Activated T-cell treated with anti-CD3 and anti-CD28 coated beads, Interleukin-2, amount 50 U/mL, for 24 hours (primary cell): ENCODE measurements around the gene CCDC127.

Experiments
- DNase-seq: peaks from one replicate; pipeline ENCODE4 v3.0.0-alpha.2; 2020
- H3K27ac Mint-ChIP-seq: 2 replicates; pipeline ENCODE4 v1.8.0; 2020; ENCODE audit warnings: mild to moderate bottlenecking, mixed read lengths
- H3K27me3 Mint-ChIP-seq: 2 replicates; pipeline ENCODE4 v1.8.0; 2020; ENCODE audit warnings: mixed read lengths
- H3K36me3 Mint-ChIP-seq: 2 replicates; pipeline ENCODE4 v1.8.0; 2020; ENCODE audit warnings: low read depth, mixed read lengths
- H3K4me1 Mint-ChIP-seq: 2 replicates; pipeline ENCODE4 v1.8.0; 2020; ENCODE audit warnings: low read depth, mixed read lengths
- H3K4me3 Mint-ChIP-seq: 2 replicates; pipeline ENCODE4 v1.8.0; 2020; ENCODE audit warnings: mild to moderate bottlenecking, moderate library complexity, mixed read lengths
- H3K9me3 Mint-ChIP-seq: 2 replicates; pipeline ENCODE4 v1.8.0; 2020; ENCODE audit warnings: mixed read lengths

The CCDC127 gene

DNA sequence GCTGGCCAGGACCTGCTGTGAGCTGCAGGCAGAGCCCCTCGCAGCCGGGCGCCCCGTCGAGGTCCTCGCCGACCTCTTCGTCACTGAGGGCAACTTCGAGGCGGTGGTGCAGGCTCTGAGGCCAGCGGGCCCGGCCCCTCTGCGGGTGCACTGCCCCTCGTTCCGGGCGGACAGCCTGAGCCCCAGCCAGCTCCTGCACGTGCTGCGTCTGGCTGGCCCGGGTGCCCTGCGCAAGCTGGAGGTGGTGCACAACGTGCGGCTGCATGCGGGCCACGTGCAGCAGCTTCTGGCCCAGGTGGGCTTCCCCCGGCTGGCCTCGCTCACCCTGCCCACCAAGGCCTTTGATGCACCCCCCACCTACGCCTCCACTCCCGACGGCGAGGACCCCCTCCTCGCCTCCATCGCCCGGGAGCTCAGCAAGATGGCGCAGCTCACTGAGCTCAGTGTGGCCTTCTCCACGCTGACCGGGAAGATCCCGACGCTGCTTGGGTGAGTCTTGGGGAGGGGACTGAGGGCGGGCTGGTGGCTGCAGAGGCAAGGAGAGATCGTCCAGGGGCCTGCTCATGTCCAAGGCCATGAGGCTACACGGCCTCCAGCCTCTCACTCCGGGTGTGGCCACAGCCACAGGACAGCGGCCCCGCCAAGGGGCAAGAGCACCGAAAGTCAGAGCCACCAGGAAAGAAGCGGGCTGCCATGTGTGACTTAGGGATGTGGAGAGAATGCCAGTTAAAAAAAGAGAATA, 25.8 kb downstream of the CCDC127 start:
- H3K36me3 Mint-ChIP-seq, result no peaks in the 10 kb centered on the region
- H3K4me1 Mint-ChIP-seq, result peaks cover 17% of the 10 kb centered on the region
- DNase-seq, result no peak
- H3K9me3 Mint-ChIP-seq, result no peaks in the 10 kb centered on the region
- no peak overlapping the region for H3K27ac Mint-ChIP-seq
- H3K4me3 Mint-ChIP-seq, result no peak overlapping the region
- H3K27me3 Mint-ChIP-seq, result peaks cover 22% of the 10 kb centered on the region

DNA sequence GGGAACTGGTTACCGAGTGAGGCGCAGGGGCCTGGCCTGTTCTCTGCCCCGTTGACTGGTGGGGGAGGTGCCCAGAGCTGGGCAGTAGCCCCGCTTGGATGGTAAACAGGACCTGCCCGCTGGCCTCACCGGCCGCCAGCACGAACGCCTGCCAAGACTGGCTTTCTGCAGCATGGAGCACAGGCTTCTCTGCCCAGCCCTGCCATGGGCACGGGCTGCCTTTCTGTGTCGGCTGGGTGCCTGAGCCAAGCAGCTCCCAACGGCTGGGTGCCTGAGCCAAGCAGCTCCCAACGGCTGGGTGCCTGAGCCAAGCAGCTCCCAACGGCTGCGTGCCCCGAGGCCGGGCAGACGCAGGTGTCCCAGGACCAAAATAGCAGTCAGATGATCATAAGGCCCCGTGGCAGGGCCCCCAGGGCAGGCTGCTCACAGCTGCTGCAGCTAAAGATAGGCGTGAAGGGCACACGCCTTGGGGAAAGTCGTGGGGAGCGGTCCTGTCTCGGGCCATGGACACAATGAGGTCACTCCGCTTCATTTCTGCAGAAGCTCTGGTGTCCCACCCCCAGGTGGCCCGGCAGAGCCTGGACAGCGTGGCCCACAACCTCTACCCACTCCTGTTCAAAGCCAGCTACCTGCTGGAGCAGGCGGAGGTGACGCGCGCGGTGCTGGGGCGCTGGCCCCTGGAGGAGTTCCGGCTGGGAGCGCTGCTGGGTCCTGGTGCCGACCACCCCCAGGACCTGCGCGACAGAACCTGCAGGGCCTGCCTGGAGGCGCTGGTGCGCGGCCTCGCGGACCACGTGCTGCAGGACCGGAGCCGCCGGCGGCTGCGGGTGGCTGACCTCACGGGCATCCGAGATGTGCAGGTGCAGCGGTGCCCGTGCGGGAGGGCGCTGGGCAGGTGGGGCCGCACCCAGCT, 26.7 kb downstream of the CCDC127 start, which contains the start of gene LRRC14B:
Gene LRRC14B, plus strand, starts transcription at position 460 of the 913 bp plus-strand sequence. Its CDS starts 44 bp downstream, at position 504.
- H3K27ac Mint-ChIP-seq, result no peak within 1 kb of the TSS
- no peak within 1 kb of the TSS for H3K4me3 Mint-ChIP-seq
- H3K9me3 Mint-ChIP-seq, result no peaks in the 10 kb centered on the region
- peak; percentile 48 for DNase-seq
- peaks cover 17% of the 10 kb centered on the region for H3K4me1 Mint-ChIP-seq
- no peaks in the 10 kb centered on the region for H3K36me3 Mint-ChIP-seq
- peaks cover 22% of the 10 kb centered on the region for H3K27me3 Mint-ChIP-seq

DNA sequence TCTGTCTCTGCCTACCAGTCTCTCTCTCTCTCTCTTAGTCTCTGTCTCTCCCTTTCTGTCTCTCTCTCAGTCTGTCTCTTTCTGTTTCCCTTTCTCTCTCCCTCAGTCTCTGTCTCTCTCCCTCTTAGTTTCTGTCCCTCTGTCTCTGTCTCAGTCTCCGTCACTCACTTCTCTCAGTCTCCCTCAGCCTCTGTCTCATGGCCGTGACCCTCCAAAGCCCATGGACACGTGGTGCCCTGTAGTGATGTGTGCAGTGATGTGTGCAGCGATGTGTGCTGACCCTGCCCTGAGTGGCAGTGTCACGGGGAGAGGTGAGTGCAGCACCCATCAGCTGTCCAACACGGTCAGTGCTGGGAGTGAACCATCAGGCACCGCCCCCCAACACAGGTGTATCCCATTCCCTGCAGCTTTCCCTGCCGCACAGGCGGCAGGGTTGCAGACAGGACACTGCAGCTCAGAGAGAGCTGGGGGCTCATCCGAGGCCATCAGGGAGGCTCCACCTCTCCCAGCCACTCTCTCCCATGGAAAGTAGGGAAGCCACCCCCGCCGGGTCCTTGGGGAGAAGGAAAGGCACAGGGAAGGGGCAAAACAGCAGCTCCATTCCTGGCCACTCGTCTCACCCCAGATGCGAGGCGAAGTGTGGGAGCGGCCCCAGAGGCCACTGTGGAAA, 27.5 kb downstream of the CCDC127 start:
- Mint-ChIP-seq H3K4me1 (peaks cover 17% of the 10 kb centered on the region), H3K36me3 (no peaks in the 10 kb centered on the region), H3K4me3 (no peak overlapping the region), H3K27me3 (peaks cover 22% of the 10 kb centered on the region), H3K27ac (no peak overlapping the region), H3K9me3 (no peaks in the 10 kb centered on the region)
- DNase-seq, result no peak

DNA sequence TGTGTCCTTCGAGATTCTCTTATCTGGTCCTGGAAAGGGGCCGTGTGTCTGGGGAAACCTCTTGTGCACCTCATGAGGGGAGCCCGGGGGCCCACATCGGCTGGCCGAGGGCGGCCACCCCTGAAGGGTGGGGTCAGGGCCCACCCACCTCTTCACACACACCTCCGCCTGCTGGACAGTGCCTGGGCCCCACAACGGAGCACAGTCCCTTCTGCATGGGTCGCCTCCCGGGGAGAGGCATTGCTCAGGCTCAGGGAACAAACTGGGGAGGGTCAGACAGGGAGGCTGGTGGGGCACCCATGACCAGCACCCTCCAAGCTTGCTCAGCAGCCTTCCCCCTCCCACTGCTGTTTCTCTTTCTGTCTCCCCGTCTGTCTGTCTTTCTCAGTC, 28.0 kb downstream of the CCDC127 start:
- Mint-ChIP-seq H3K36me3 (no peaks in the 10 kb centered on the region), H3K27me3 (peaks cover 22% of the 10 kb centered on the region), H3K27ac (no peak overlapping the region), H3K9me3 (no peaks in the 10 kb centered on the region), H3K4me3 (no peak overlapping the region), H3K4me1 (peaks cover 14% of the 10 kb centered on the region)
- DNase-seq, result no peak

DNA sequence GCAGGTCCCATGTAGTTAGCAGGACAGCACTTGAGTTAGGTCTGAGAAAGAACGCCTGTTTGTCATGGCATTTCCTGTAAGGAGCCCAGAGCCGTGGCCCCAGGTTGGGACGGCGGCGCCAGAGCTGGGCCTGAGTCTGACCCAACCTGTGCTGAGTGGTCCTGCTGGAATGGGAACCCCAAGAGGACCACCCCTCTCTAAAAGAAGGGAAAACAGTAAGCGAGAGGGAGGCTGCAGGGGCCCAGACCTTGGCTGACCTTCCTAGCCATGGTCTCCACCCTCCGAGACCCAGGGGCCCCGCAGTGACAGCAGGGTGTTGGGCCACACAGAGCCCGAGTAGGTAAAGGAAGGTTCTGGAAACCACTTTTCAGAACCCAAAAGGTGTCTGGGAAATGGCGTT, 28.5 kb downstream of the CCDC127 start:
- Mint-ChIP-seq H3K36me3 (no peaks in the 10 kb centered on the region), H3K27ac (no peak overlapping the region), H3K9me3 (no peaks in the 10 kb centered on the region), H3K4me3 (no peak overlapping the region), H3K4me1 (peaks cover 14% of the 10 kb centered on the region), H3K27me3 (peaks cover 22% of the 10 kb centered on the region)
- DNase-seq, result no peak

DNA sequence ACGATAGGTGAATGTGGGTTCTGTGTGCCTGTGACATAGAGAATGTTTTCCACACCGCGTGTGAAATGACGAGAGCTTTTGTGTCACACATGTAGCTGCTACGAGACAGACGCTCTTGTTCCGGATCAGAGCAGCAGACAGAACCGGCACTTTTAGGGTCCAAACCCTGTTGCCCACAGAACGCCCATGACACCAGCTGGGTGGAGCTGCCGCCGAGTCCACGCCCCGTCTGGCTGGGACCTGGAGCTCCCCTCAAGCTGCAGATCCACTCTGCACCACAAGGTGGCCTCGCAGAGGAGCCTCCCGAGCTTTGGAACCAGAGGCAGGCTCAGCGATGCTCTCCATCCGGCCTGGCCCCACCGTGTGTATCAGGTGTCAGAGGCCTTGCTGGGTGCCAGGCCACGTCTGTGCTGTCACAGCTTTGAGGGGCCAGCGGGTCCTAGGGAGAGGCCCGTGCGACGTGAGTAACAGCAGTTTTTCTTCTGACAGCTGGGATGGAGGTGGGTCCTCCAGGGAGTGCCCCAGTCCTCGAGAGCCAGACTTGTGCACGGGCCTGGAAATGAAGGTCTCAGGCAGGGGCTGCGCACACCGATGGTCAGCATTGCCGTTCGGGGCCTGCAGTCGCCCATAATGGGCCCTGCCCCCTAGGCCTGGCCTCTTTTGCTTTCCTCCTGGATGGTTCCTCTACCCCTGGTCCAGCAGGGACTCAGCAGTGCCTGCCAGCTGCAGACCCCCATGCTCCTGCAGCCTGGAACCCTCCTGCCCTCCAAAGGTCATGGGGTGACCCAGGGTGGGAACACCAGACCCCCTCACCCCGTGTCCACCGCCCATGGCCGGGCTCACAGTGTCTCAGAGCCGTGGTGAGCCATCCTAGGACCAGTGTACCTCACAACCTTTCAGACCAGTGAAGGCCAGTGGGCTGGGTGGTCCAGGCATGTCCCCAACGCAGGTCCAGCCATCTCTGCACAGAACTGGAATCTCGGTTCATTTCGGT, 29.2 kb downstream of the CCDC127 start:
- Mint-ChIP-seq H3K4me1 (peaks cover 14% of the 10 kb centered on the region), H3K9me3 (no peaks in the 10 kb centered on the region), H3K27ac (no peak overlapping the region), H3K36me3 (no peaks in the 10 kb centered on the region), H3K27me3 (peaks cover 22% of the 10 kb centered on the region), H3K4me3 (no peak overlapping the region)
- DNase-seq, result peak; percentile 92

DNA sequence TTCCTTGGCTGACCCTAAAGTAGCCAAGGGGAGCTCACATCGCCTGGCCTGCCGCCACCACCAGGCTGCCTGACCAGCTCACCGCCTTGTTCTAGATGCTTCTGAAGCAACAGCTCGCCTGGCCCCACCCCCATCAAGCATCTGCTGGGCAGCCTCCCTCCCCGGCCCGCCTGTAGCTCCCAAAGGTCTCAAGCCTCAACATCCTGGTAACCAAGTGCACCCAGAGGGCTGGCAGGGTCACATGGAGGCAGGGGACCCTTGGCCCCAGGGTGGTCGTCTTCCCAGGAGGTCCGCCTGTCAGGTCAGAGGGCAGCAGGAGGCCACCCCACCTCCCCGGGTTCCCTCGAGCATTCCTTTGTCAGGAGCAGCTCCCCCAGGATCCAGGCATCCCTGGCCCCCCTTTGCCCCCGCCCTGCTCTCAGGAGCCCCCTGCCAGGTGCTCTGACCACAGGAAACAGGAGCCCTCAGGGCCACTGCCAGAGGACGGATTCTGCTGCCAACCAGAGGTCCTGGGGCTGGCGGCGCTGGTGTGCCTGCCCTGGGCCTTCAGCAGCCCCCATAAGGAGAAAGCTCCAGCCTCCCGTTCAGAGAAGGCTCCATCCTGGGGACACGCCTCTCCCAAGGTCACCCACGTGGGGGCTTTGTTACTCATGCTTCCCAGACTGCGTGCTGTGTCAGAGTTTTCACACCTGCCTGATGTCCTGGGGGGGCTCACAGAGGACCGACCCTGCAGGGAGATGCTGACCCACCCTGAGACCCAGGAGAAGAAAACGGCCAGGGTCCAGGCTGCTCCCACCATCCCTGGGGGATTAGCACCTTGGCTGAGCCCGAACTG, 30.1 kb downstream of the CCDC127 start:
- no peak overlapping the region for H3K27ac Mint-ChIP-seq
- H3K27me3 Mint-ChIP-seq, result peaks cover 22% of the 10 kb centered on the region
- peaks cover 14% of the 10 kb centered on the region for H3K4me1 Mint-ChIP-seq
- H3K9me3 Mint-ChIP-seq, result no peaks in the 10 kb centered on the region
- DNase-seq, result no peak
- H3K36me3 Mint-ChIP-seq, result no peaks in the 10 kb centered on the region
- no peak overlapping the region for H3K4me3 Mint-ChIP-seq

DNA sequence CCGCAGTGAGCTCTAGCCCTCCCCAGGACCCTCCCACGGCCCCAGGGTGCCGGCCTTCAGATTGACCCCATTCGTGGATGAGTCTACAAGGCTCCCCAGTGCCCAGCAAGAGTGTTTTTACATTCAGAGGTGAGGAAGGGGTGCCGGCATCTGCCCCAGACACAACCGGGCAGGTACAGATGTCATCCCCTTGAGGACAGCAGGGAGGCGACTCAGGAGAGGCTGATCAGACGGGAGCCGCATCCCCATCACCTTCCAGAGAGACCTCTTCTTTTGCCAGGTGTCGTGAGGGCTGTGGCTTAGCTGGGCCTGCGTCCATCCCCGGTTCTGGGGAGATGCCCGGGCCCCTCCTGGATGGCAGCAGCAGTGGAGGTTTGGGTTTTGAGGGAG, 30.9 kb downstream of the CCDC127 start:
- H3K4me1 Mint-ChIP-seq, result peaks cover 14% of the 10 kb centered on the region
- H3K9me3 Mint-ChIP-seq, result no peaks in the 10 kb centered on the region
- H3K4me3 Mint-ChIP-seq, result no peak overlapping the region
- DNase-seq, result no peak
- no peak overlapping the region for H3K27ac Mint-ChIP-seq
- peaks cover 14% of the 10 kb centered on the region for H3K27me3 Mint-ChIP-seq
- H3K36me3 Mint-ChIP-seq, result no peaks in the 10 kb centered on the region

DNA sequence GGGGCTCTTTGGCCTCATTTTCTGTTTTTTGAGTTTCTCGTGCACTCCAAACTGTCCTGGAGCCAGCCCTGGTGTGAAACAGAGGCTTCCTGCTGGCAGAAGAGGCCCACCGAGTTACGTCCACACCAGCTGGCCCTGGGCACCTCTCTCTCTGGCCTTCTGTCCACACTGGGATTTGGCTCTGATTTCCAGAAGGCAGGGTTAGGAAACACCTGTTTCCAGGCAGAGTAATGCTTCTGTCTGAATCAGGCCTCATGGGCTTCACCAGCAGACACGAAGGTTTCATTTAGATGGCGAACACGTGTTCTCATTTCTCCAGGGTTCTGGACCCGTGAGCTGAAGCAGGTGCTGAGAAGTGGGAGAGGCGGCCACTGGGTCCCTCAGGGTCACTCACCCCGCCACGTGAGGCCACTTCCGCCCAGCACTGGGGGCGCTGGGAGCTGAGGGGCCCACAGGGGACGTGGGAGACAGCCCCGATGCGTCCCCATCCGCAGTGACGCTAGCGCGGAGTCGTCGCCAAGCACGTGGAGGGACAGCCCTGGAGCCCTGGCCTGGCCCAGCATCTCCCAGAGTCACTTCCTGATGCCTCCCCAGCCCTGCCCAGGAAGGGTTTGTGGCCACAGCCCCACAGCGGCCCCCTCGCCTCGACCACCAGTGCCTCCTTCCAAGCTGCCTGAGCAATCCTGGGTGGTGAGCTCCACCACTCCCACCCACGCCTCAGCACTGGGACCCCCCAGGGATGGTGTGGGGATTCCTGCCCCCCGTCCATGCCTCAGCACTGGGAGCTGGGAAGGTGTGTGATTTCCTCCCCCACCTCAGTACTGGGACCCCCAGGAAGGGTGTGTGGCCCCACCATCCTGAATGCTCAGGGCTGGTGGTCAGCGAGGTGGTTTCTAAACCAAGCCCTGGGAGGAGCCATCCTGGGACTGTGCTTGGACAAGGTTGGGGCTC, 31.6 kb downstream of the CCDC127 start:
- no peak overlapping the region for H3K4me3 Mint-ChIP-seq
- peaks cover 14% of the 10 kb centered on the region for H3K4me1 Mint-ChIP-seq
- no peak for DNase-seq
- no peaks in the 10 kb centered on the region for H3K36me3 Mint-ChIP-seq
- H3K9me3 Mint-ChIP-seq, result no peaks in the 10 kb centered on the region
- H3K27ac Mint-ChIP-seq, result no peak overlapping the region
- peaks cover 14% of the 10 kb centered on the region for H3K27me3 Mint-ChIP-seq

DNA sequence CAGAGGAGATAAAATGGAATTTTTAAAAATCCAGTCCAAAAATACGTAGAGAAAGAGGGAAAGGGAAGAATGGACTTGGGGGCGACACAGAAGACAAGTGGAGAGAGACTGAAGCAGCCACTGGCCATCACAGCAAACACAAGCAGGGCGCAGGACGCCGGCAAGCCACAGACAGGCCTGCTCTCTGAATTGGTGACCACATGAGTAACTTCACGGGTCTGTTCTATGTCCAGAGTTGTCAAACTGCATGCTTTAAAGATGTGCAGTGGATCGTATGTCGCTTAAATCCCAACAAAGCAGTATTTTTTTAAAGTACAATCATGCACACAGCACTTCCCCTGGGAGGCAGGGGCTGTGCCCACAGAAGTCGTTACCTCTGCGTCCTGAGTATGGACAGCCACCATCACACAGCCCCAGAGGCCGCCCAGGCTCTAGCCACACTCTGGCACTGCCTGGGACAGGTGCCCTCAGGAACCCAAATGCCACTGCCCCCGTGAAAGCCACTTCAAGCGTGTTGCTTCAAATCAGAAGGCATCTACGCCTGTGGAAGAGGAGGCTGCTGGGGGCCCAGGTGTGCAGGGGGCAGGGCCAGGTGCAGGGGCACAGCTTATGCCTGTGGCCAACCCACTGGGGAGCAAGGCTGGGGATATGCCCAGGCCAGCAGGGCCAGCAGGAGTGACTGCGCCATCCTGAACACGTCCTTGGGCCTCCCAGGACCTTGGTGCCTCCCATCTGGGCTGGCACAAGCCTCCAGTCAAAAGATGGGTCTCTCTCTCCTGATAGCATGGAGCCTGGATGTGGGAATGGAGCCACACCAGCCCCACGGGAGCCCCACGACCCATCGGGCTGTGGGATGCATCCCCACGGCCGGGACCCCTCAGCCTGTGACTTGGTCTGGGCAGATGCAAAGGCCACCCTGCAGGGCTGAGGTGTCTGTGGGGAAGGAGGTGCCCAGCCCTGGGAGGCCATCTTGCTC, 32.6 kb downstream of the CCDC127 start:
- H3K27me3 Mint-ChIP-seq, result peaks cover 10% of the 10 kb centered on the region
- no peak for DNase-seq

DNA sequence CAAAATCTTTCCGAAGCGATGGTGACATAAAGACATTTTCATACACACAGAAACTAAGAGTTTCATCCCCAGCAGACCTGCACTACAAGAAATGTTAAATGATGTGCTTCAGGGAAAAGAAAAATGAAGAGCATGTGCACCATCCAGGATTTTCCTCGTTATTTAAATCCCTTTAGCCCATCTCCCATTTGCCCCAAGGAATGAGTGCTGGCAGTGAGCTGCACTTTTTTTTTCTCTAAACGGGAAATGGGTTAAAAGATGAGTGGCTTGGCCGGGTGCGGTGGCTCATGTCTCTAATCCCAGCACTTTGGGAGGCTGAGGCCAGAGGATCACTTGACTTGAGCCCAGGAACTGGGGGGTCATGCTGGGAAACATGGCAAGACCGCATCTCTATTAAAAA, 33.5 kb downstream of the CCDC127 start:
- no peak for DNase-seq
- no peaks in the 10 kb centered on the region for H3K9me3 Mint-ChIP-seq

More for the DNA sequence above, 32.6 kb downstream of the CCDC127 start:
- peaks cover 9% of the 10 kb centered on the region for H3K4me1 Mint-ChIP-seq
- H3K9me3 Mint-ChIP-seq, result no peaks in the 10 kb centered on the region
- no peak overlapping the region for H3K27ac Mint-ChIP-seq
- no peaks in the 10 kb centered on the region for H3K36me3 Mint-ChIP-seq
- H3K4me3 Mint-ChIP-seq, result no peak overlapping the region

More for the DNA sequence above, 33.5 kb downstream of the CCDC127 start:
- Mint-ChIP-seq H3K4me1 (peaks cover 8% of the 10 kb centered on the region), H3K4me3 (no peak overlapping the region), H3K27ac (no peak overlapping the region), H3K27me3 (peaks cover 7% of the 10 kb centered on the region), H3K36me3 (no peaks in the 10 kb centered on the region)
